DMS153 treated with DMSO at 0.1 percent for 48 hours (cell line): ENCODE data around the gene KCNK4.
A peak's percentile ranks its signal among the peaks of the same experiment; 100 is the strongest.

Experiments
- DNase-seq: peaks from one replicate; lab custom pipeline; 2025; ENCODE audit not compliant: unreplicated experiment; lab: John Stamatoyannopoulos, UW

KCNK4 gene

DNA sequence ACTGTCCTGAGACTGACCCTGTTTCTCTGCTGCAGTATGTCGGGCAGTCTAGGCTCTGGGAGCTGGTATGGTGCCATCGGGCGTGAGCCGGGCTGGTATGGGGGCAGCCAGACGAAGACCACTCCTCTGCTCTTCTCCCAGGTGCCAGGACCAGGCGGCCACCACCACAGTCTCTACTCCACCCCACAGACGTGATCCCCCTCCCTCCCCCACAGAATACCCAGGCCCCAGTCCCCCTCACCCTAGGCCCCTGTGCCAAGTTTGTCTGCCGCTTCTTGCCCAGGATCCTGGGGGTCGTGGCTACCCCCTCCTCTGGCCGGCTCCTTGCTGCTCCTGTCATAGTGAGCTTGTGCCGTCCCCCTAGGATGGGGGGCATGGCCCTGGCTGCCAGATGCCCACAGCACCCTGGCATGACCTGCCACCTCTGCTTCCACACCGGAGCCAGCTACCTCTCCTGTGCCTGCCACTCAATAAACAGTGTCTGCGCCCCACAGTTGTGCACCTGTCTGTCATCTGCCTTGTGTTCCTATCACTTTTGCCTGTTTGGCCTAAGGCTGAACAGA lies 2.0 kb upstream of the KCNK4 start:
- DNase-seq, result no peak

- no peak for DNase-seq
Measured at GRCh38 chr11:64290352-64291261, 495 bp upstream of the KCNK4 start.

DNA sequence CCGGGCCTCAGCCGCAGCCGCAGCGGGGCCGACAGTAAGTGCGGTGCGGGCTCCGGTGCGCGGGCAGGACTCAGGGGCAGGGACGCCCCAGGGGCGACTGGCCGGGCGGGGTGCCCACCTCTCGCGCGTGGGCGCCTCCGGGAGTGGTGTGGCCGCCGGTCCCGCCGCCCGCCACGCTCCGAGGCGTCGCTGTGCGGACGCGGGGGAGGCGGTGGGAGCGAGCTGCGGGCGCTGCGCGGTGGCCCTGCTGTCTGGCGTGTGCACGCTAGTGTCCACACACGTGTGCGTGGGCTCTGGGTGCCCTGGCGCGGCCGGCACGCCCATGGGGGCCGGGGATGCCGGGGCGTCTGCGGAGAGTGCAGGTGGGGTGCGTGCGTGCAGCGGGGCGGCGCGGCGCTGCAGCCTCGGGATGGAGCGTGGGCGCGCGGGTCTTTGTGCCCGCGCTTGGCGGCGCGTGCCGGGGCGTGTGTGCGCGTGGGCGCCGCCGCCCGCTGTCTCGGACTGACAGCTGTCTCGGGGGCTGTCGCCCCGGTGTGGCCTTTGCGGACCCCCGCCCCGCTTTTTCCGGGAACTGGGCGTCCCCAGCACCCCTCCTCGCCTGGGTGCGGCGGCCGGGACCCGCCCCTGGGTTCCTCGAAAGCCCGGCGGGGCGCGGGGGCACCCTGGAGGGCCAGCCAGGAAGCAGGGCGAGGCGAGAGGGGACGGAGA lies 804 bp downstream of the KCNK4 start:
- no peak for DNase-seq

GRCh38 chr11:64292460-64293254 lies 1.6 kb downstream of the KCNK4 start:
- DNase-seq, result no peak

- DNase-seq, result no peak
Measured at GRCh38 chr11:64294774-64295173, 3.7 kb downstream of the KCNK4 start.

DNA sequence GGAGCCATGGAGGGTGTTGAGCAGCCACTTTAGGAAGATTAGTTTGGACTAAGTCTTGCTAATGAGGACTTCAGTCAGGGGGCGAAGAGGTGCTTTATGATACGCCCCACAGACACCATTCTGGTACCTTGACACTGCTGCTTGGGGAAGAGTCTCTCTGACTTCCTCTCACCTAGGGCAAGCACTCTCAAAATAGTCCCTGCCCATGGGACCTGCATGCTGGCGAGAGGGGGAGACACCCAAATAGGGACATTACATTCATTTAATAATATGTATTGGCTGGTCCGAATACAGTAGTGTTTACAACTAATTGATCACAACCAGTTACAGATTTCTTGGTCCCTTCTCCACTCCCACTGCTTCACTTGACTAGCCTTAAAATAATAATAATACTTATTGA lies 4.7 kb downstream of the KCNK4 start:
- DNase-seq, result no peak

- DNase-seq, result no peak
Measured at GRCh38 chr11:64296236-64296635, 5.1 kb downstream of the KCNK4 start.

GRCh38 chr11:64296830-64297698 lies 6.0 kb downstream of the KCNK4 start:
- no peak for DNase-seq

- no peak for DNase-seq
Measured at GRCh38 chr11:64297699-64298358, 6.7 kb downstream of the KCNK4 start.

DNA sequence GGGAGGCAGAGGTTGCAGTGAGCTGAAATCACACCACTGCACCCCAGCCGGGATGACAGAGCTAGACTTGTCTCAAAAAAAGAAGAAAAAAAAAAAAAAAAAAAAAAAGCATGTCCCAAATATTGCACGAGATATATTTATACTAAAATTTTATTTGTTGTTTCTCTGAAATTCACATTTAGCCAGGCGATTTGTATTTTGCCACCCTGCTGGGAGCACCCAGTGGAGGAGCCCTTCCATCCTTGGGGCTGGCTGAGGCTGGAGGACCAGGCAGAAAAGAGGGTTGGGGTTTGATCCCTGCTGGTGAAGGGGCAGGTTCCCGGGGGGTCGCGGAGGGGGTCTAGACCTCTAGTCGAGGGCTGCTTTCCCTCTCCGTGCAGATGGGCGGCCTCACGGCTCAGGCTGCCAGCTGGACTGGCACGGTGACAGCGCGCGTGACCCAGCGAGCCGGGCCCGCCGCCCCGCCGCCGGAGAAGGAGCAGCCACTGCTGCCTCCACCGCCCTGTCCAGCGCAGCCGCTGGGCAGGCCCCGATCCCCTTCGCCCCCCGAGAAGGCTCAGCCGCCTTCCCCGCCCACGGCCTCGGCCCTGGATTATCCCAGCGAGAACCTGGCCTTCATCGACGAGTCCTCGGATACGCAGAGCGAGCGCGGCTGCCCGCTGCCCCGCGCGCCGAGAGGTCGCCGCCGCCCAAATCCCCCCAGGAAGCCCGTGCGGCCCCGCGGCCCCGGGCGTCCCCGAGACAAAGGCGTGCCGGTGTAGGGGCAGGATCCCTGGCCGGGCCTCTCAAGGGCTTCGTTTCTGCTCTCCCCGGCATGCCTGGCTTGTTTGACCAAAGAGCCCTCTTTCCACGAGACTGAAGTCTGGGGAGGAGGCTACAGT lies 8.1 kb downstream of the KCNK4 start:
- DNase-seq, result no peak

GRCh38 chr11:64299847-64300648 lies 8.9 kb downstream of the KCNK4 start, which contains the start of gene CATSPERZ:
Gene CATSPERZ, plus strand, starts transcription at chr11:64300358. Its CDS starts 53 bp downstream, at chr11:64300411.
- DNase-seq, result no peak

GRCh38 chr11:64303109-64304031 lies 12.3 kb downstream of the KCNK4 start:
- DNase-seq, result no peak

DNA sequence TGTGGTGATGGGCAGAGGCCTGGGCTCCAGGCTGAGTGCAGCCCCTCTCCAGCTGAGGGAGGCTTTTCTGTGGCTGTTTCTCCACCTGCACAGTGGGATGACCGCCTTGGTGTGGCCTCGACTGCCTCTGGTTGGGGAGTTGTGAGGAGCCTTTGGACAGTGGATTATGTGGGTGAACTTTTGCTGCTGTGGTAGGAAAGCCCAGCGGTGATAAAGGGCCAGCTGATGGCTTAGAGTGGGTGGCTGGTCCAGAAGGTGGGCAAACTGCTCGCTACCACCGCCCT lies 12.9 kb downstream of the KCNK4 start:
- no peak for DNase-seq

- peak; percentile 83 for DNase-seq
Measured at GRCh38 chr11:64304316-64305072, 13.4 kb downstream of the KCNK4 start.

DNA sequence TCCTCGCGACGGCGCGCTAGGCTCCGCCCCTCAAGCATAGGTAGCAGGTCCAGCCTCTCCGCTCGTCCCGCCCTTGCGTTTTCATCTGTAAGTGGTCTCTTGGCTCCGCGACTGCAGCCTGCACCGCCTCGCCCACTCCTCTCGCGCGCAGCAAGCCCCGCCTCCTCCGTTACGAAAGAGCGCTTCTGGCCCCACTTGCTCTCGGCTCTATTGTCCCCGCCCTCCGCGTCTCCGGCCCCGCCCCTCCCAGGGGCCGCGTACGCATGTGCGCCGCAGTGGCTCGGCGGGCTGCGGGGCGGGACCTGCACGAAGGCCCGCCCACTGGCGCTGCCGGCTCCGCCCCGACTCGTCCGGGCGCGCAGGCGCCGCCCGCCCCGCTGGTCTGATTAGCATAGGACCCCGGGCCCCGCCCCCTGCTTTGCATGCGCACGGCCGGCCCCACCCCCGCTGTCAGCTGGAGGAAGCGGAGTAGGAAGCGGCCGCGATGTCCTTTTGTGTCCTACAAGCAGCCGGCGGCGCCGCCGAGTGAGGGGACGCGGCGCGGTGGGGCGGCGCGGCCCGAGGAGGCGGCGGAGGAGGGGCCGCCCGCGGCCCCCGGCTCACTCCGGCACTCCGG lies 14.1 kb downstream of the KCNK4 start, which contains the start of gene ESRRA:
TSS of gene ESRRA (plus strand) at position 450 of the 616 bp plus-strand sequence. CDS start 1,656 bp downstream, outside the sequence.
- DNase-seq, result peak; percentile 99
